Smooth muscle cell of the brain vasculature (primary cell): ENCODE data around the gene KCNT1.

ENCODE experiments used
- DNase-seq: peaks from one replicate; pipeline ENCODE4 v3.0.0-alpha.2; 2012; ENCODE audit warnings: low read depth, low spot score

The KCNT1 gene

DNA sequence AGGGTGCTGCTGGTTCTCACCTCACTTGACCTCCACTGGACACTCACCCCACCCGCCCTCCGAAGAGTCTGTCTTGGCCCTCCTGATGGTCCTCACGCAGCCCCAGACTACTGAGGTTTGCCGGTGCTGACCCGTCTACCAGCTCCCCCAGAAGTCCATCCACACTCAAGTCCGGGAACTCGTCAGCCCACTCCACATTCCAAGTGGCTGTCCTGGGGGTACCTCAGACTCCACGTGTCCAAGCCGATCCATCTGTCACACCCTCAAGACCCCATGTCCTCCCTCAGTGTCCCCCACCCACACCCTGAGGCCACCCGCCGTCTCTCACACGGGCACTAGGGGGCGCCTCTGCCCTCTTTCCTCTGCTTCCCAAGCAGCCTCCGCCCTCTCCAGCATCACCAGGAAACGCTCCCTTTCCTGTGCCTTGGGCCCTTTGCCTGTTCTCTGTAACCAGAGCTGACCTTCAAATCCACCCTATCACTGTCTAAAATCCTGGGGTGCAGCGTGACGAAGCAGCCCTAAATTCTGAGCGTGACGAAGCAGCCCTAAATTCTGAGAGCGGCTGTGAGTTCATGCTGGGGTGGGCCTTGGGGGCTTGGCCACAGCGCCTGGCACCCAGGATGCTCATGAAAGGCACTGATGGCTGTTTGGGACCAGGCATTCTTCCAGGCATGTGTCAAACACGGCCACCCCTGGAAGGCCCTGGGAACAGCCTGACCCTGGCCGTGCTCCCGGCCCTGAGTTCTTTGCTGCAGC, 95.7 kb downstream of the KCNT1 start:
- DNase-seq: no peak

DNA sequence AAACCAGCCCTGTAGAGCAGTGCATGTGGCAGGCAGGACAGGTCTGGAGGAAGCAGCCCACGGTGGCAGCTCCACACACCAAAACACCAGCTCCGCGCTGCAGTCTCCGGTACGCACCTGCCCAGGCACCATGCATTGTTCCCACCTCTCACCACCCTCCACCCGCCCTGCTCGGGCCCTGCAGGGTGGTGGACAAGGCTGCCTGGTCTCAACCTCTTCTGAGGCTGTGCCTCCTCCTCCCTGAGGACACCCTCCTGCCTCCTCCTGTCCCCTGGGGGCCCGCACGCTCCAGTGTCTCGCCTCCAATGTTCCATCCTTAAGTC, 96.2 kb downstream of the KCNT1 start:
- DNase-seq: no peak

DNA sequence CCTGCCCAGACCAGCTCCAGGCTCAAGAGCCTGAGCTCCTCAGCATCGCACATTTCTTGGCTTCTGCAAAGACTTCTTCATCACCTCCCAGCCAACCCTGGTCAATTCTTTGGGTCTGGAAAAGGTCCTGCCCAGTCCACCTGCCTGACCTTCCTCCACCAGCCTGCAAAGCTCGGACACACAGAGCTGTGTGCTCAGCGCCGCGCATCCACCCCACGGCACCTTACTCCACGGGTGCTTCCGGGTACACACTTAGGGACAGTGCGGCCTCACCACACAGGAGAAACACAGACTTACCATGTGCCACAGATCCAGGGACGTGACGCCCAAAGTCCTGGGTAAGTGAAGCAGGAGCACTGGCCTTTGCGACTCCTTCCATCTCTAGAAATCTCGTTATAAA, 97.3 kb downstream of the KCNT1 start:
- DNase-seq: no peak

DNA sequence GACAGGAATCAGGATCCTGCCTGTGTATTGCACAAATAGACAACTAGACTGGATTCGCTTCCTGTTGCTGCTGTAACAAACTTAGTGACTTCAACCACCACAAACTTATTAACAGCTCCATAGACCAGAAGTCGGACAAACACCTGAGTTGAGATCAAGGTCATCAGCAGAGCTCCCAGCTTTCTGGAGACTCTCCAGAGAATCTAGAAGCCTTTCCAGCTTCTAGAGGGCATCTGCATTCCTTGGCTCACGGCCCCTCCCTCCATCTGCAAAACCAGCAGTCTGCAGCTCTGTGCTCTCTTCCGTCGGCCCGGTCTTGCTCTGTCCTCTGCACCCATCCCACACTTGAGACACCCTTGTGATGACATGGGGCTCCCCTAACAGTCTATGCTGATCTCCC, 99.1 kb downstream of the KCNT1 start:
- DNase-seq: no peak

DNA sequence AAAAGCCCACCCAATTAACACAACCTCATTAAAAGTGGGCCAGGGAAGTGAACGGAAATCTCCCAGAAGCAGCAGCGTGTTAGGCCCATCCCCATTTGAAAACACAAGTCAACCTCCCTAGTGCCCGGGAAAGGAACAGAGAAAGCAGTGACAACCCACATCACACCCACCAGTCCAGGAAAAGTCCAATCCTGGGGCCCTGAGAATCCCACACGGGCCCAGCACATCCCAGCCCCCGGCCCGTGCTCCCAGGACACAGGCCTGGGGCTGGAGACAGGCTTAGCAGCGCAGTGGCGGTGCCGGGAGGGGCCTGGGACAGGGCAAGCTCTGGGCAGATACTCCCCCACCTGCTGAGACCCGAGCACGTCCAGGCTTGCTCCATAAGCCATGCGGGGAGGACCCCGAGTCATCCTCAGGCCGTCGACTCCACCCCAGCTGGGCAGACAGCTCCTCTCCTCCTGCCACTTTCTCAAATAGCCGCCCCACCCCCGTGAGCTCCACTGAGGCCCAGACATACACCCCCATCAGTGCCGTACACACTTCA, 101.0 kb downstream of the KCNT1 start:
- no peak for DNase-seq

DNA sequence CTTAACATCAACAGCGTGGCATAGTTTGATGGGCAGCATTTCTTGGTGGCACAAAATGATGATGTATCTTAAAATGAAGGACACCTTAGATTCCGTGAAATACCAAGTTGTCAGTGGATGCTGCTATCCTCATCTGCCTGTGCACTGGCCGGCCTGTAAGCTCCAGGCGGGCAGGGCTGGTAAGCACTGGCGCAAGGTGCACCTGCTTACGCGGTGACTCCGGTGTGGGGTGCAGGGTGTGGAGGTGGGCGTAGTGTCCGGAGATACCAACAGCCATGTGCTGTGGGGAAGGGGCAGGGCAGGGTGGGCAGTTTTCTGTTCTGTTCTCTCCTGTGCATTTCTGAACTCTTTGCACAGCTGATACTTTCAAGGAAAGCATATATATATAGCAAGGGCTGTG, 101.5 kb downstream of the KCNT1 start:
- DNase-seq: no peak

DNA sequence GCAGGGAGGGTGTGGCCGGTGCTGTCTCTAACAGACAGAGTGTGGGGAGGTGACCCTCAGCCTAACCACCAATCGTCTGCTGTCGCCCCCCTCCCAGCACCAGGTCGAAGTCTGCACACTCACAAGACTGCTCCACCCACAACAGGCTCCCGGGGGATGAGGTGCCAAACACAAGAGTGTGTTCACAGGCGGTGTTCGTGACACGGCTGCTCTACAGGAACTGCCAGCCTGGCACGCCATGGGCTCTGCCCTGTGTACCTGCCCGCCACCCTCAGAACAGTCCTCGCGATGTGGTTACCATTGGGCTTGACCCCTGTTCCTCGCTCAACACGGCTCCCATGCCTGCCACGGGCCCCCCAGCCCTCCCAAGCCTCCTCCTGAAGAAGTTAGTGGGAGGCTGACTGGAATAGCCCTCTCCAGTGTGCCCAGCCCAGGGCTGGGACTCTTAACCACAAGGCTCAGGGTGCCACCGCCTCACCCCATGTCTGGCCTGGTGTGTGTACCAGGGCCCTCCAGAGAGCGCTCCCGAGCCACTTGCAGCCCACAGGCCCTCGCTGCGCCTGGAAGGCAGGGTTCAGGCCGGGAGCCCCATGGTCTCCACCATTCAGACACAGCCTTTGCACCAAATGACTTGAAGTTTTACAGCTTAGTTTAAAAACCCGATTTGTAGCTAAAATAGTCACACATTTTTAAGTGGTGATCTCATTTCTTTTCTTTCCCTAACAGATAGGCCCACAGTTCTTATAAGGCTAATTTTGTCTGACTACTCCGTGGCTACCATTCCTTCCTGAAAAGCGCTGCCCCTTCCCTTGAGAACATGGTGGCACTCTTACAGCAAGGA, 102.8 kb downstream of the KCNT1 start:
- DNase-seq: no peak

DNA sequence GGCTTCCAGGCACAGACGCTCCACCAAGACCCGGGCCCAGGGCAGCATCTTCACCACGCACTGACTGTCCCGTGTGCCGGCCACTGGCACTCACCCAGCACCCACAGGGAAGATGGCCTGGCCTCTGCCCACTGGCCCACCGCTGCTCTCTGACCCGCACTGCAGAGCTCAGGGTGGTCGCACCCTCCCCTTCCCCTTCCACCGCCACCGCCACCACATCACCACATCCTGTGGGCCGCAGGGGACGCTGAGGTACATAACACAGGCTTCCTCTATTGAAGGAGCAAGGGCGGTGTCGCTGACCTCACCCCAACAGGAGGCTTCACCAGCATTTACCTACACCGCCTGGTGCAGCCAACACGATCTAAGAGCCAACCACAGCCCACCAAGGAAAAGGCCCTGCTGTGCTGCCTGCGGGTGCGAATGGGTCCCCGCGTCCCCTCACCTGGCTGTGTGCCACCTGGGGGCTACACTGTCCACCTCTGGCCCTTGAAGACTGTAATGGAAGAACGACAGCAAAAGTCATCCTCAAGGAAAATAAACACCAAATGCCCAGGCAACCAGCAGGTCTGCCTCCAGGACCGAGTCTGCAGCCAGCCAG, 103.5 kb downstream of the KCNT1 start:
- DNase-seq: no peak

DNA sequence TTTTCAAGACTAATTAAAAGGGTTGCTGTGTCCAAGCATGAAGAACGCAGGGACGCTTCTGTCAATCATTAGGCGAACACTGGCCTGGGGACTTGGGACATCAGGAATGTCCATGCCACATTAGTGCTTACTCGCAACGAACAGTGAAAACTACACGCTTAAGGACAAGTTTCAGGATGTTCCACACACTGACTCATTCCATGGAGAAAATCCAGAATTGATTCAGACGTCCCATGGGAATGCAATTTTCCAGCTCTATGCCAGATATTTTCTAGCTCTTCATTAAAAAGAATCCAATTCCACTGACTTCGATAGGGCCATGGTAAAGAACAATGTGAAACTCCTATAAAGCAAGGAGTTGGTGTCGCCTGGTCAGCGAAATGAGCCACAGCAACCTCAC, 107.2 kb downstream of the KCNT1 start:
- no peak for DNase-seq

DNA sequence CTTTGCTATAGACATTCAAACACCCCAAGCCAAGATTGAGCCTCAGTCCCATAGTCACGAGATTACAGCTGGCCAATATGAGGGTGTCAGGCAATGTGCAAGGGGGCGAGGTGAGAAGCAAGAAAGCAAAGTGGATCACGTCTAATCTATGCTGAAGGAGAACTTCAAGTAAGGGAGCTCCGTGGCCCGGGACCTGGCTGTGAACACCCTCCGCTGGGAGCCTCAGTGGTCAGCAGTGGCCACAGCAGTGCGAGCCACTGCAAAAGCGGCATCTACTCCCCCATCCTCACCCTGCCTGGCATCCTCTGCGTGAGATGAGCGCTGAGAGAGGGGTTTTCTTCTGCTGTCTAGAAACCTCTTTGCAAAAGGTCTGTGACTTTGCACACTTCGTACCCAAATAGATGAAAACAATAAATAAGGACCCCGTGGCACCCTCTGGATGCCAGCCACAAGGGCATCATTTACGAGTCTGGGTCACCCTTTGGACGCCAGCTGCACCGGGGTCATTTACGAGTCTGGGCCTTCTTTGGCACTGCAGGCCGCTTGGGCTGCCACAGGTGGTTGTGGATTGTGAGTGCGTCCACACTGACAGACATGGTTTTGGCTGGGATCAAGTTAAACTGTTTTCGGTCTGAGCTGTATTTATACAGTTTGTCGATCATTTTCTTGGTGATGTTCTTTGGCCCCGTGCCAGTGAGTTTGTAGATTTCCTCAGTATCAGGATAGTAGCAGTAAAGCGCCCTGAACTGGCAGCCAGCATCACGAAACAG, 109.0 kb downstream of the KCNT1 start:
- no peak for DNase-seq

DNA sequence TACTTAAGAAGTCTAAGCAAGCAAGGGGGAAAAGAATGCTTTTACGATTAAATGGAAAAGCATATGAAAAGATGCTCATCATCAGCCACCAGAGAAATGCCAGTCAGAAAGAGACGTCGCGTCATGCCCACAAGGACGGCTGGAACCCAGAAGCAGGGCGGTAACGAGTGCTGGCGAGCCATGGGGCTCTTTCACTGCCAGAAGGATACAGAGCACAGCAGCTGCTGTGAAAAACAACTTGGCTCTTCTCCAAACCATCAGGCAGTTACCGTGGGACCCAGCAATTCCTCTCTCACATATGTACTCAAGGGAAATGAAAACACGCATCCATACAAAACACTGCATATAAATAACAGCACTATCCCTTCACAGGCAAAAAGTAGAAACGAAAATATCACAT, 109.8 kb downstream of the KCNT1 start:
- DNase-seq: no peak

DNA sequence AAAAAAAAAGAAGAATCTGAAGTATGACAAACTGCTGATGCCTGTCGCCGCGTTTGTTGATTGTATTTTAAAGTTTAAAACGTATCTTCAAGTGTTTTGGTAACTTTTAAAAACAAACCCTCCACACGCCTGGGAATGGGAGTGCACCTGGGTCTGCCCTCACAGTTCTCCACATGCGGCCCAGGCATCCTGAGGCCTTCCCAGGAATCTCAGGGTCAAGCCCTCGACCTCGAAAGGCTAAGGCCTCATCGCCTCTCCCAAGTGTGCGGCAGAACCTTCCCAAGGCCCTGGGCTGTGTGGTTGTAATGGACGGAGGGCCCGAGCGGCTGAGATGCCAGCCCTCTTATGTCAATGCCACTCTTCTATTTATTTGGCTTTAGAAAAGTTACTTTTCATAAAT, 111.0 kb downstream of the KCNT1 start:
- DNase-seq: no peak

DNA sequence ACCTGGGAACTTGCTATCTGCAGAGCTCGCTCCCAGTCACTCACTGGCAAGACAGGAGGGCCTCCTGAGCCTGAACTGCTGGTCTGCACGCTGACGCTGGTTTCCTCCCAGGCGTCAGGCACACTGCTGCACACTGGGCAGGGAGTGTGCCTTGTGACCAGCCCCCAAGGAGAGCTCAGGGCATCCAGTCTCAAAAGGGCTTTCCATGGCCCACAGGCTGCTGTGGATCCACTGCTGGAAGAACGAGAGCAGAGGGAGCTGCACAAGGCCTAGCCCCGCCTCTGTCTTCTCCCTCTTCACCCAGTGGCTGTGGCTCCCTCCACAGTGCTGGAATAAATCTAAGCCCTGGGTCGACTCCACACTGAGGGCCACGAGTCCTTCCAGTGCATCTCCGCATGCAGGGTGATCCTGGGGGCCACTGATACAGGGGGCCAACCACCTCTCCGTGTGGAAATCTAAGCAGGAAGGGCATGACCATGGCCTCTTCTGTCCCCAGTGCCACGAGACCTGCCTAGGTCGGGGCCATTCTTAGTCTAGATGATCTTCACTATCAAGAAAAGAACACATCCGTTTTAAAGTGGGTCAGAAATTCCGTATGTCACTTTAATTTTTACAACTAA, 111.8 kb downstream of the KCNT1 start:
- no peak for DNase-seq

DNA sequence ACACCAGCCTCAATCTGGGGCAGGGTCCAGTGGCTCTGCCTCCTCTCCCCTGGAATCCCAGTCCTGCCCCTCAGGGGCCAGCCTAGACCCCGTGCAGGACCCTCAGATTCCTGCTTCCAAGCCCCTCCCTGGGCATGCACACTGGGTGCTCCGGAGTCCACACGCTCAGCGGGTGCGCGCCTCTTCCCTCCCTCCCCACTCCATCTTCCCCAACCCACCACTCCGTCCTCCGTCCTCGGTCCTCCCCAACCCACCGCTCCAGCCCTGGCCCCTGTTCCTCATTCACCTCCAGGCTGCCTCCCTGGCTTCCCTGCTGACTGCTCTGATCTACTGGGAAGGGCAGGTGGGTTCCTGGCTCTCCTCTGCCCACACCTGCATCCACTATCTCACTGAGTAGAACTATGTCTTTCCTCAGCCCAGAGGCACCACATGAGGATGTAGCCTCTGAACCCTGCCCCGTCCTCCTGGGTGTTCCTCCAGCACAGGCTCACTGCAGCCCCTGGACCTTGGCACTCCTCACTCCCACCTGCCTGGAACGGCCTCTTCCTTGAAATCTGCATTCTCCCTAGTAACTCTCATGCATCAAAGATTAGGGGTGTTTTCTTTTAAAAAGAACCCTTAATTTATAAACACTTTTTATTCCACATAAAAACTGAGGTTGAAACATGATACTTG, 112.6 kb downstream of the KCNT1 start:
- DNase-seq: no peak

DNA sequence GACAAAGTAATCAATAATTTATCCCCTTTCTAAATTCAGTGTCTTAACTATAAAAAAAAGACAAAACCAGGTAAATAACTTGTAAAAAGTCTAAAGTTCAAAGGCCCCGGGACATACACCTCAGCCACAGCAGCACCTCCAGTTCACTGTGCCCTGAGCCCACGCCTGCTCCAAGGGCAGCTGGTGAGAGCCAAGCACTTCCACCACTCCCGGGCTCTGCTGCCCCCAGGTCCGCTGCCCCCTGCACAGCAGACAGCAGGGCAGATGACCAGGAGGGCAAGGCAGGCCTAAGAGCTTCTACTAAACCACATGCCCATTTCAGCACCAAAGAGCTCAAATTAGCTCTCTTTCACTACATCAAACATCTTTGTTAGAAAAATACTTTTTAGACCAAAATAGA, 113.4 kb downstream of the KCNT1 start:
- no peak for DNase-seq

DNA sequence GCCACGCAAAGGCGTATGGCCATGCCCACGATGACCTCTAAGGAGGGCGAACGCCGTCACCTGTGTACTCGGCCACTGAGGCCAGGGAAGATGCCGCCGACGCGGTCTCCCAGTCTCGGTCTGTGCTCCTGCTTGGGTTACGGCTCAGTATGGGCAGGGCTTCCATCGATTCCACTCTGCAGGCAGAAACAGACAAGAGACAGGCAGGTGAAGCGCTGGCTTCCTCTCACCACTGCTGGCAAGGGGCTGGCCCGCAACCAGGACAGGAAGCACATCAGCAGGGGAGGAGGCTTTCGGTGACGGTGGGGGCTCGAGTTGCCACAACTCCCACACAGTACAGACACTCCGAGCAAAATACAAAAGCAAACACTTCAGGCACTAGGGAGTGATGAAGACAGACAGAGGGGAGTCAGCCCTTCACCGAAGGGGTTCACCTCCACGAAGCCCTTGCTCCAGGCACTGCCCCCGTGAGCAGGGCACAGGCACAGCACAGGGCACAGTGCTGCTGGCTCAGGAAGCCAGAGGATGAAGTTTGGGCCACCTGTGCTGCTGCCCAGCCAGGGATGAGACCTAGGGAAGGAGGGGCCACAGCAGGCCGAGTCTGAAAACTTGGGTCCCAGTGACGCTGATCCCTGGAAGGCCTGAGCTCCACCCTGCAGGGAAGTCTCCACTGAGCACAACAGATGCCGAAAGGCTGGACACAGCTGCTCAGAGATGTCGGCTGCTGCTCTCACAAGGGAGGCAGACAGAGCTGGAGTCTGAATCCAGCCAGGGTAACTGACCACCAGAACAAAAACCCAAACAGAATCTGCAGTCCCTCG, 114.1 kb downstream of the KCNT1 start:
- DNase-seq: no peak

DNA sequence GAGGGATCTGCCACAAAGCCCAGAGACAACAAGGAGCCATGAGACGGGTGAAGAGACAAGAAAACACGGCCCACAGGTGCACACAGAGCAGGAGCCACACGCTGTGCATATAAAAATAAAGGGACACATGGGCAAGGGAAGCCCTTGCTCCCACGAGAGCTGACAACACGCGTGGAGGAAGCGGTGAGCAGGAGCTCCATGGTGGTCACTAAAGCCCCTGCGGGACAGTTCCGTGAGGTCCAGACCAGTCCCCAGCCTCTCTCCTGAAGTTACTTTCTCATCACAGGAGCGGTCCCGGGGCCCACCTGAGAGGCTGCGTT, 114.6 kb downstream of the KCNT1 start:
- no peak for DNase-seq

DNA sequence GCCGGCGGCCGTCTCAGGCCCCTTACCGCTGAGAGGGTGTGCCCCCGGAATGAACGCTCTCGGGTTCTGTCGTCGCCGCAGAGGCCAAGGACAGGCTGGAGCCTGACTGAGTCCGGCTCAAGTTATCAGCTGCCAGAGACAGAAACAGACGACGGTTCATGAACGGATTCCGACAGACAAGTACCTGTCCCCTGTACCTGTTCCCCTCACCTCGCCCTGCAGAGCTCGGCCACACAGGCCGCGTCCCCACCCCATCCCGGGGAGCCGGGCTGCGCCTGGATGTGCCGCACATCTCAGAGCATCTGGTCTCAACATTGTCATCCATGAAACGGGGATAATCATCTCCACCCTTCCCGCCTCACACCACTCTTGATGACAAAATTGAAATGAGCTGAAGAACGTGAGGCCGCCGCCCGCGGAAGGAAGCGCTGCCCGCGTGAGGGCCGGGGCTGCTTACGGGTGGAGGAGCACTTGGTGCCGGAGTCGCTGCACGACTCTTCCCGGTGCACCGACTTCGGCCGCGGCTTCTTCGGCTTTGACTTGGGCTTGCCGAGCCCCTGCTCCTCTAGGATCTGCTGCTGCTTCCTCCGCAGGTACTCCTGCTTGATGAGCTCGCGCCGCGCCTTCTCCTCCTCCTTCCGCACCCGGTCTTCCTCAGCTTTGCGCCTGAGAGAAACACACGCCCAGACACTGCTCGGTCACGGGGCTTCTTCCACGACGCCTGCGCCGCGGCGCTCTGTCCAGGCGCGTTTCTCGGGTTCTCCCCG, 116.1 kb downstream of the KCNT1 start:
- no peak for DNase-seq

DNA sequence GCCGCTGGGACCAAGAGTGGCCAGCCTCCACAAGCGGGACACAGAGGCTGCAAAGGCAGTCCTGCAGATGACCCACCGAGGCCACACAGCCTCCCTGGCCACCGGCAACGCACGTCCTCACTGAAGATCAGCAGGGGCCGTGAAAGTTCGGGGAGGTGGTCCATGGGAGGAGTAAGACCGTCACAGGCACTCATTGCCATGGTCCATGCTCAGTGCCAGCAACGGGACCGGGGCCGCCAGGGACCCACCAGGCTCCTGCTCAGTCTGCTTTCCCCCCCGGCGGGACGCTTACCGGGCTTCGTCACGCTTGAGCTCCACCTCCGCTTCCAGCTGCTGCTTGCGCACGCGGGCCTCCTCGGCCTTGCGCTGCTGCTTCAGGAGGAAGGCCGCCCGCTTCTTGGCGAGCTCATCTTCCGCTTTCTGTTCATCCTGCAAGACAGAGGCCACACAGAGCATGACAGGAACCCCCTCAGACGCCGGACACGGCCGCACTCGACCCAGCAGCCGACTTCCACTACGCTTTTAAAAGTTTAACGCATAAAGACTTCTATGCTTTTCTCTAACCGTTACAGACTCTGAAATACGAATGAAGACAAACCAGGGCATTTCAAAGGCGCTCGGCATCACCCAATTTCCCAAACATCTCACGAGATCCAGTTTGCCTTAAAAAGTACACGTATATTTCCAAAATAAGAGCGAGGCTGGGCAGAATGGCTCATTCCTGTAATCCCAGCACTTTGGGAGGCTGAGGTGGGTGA, 116.9 kb downstream of the KCNT1 start:
- no peak for DNase-seq
